GM18505 (cell line): ENCODE measurements around the gene ISG15.
"Not testable (repeated sequence)": the region's sequence is repeated elsewhere in the genome, so short reads cannot be mapped to it uniquely, and the experiment has no call there.

ENCODE experiments used
- ATAC-seq: cut with Tn5 transposase; IDR thresholded peaks from one replicate; pipeline ENCODE4 v1.9.1; 2021; ENCODE audit not compliant: unreplicated experiment
- POLR2A ChIP-seq: IDR thresholded peaks from 4 replicates; pipeline ENCODE4 v1.6.1; 2011; ENCODE audit warnings: borderline replicate concordance; ENCODE audit not compliant: insufficient read depth, insufficient read length; ENCODE audit errors: extremely low read depth

Gene ISG15

DNA sequence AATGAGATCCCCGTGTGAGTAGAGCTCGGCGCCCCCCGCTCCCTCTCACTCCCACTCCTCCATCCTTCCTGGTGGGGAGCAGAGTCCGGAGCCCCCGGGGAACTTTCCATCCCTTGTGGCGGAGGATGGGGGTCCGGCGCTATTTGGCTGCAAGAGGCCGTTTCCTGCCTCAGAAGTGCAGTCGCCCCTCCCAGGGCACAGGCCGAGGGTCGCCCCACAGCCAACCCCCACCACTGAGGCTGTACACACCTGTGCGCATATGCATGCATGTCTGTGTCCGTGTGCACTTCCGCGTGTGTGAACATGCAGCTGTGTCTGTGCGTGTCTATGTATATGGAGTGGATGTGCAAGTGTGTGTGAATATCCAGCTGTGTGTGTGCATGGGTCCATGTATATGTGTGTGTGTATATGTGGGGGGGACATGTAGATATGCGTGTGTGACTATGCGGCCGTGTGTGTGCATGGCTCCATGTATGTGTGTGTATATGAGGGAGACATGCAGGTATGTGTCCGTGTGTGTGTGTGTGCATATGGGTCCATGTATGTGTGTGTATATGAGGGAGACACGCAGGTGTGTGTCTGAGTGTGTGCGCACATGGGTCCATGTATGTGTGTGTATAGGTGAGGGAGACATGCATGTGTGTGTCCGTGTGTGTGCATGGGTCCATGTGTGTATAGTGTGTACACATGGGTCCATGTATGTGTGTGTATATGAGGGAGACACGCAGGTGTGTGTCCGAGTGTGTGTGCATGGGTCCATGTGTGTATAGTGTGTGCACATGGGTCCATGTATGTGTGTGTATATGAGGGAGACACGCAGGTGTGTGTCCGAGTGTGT lies 38.9 kb downstream of the ISG15 start:
- no peak for TF ChIP-seq POLR2A
- no peak for ATAC-seq

DNA sequence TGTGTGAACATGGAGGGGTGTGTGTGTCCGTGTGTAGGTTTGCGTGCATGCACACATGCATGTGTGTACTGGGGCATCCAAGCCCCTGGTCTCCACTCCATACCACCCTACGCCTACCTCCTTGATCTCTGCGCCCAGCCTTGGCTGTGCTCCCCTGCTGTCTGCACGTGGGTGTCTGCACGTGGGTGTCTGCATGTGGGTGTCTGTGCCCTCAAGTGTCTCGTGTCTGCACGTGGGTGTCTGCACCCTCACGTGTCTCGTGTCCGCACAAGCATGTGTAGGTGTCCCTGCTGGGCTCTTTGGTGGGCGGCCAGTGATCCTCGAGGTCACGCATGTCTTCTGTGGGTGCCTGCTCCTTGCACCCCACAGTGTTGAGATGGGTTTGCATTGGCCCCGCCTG lies 39.7 kb downstream of the ISG15 start:
- TF ChIP-seq POLR2A: no peak
- no peak for ATAC-seq

DNA sequence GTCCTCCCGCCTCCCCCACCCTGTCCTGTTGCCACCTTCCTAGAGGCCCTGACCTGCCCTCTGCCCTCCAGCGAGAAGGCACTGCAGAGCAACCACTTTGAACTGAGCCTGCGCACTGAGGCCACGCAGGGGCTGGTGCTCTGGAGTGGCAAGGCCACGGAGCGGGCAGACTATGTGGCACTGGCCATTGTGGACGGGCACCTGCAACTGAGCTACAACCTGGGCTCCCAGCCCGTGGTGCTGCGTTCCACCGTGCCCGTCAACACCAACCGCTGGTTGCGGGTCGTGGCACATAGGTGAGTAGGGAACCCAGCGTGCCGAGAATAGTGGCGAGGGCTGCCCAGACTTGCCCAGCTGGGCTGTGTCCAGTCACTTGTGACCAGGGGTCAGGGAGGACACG lies 40.4 kb downstream of the ISG15 start:
- TF ChIP-seq POLR2A: no peak
- ATAC-seq: no peak

DNA sequence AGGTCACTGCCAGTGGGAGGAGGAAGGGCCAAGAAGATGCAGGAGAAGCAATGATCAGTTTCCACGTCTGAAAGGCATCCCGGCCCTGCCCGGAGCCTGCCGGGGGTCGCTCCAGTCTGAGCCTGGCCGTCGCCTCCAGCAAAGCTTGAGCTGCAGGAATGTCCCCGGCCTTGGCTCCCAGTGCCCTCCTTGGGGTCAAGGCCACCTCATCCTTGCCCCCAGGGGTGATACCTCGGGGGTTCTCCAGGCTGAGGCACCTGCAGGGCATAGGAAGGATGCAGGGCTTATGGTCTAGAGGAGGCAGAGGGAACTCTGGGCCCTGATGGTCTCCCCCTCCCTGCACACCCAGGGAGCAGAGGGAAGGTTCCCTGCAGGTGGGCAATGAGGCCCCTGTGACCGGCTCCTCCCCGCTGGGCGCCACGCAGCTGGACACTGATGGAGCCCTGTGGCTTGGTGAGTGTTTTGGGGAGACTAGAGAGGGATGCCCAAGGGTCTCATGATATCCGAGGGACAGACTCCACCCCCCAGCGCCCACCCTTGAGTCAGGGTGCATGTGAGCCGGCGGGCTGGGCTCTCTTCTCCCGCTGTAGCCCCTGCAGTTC lies 40.9 kb downstream of the ISG15 start:
- ATAC-seq: no peak
- no peak for TF ChIP-seq POLR2A

DNA sequence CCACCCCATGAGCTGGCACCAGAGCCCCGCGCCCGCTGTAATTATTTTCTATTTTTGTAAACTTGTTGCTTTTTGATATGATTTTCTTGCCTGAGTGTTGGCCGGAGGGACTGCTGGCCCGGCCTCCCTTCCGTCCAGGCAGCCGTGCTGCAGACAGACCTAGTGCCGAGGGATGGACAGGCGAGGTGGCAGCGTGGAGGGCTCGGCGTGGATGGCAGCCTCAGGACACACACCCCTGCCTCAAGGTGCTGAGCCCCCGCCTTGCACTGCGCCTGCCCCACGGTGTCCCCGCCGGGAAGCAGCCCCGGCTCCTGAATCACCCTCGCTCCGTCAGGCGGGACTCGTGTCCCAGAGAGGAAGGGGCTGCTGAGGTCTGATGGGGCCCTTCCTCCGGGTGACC lies 41.7 kb downstream of the ISG15 start:
- TF ChIP-seq POLR2A: no peak

DNA sequence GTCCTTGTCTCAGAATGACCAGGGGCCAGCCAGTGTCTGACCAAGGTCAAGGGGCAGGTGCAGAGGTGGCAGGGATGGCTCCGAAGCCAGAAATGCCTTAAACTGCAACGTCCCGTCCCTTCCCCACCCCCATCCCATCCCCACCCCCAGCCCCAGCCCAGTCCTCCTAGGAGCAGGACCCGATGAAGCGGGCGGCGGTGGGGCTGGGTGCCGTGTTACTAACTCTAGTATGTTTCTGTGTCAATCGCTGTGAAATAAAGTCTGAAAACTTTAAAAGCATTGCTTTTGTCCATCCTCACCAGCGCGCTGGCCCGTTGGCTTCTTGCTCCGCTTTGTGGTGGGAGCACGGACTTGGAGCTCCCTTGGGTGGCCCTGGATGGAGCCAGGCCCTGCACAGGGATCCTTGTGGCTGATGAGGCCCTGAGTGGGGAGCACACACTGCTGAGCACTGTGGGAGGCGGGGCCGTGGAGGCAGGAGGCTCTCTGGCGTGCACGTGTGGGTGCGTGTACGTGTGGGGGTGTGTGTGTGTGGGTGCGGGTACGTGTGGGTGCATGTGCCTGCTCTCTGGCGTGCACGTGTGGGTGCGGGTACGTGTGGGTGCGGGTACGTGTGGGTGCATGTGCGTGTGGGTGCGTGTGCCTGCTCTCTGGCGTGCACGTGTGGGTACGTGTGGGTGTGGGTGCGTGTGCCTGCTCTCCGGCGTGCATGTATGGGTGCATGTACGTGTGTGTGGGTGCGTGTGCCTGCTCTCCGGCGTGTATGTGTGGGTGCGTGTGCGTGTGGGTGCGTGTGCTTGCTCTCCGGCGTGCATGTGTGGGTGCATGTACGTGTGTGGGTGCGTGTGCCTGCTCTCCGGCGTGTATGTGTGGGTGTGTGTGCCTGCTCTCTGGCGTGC lies 42.8 kb downstream of the ISG15 start:
- TF ChIP-seq POLR2A: no peak
- ATAC-seq: no peak

More for the DNA sequence above, 41.7 kb downstream of the ISG15 start:
- no peak for ATAC-seq

DNA sequence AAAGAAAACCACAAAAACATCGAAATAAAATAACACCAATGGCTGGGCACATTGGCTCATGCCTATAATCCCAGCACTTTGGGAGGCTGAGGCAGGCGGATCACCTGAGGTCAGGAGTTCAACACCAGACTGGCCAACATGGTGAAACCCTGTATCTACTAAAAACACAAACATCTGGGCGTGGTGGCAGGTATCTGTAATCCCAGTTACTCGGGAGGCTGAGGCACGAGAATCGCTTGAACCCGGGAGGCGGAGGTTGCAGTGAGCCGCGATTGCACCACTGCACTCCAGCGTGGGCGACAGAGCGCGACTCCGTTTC lies 44.4 kb downstream of the ISG15 start:
- ATAC-seq: not testable (repeated sequence)

DNA sequence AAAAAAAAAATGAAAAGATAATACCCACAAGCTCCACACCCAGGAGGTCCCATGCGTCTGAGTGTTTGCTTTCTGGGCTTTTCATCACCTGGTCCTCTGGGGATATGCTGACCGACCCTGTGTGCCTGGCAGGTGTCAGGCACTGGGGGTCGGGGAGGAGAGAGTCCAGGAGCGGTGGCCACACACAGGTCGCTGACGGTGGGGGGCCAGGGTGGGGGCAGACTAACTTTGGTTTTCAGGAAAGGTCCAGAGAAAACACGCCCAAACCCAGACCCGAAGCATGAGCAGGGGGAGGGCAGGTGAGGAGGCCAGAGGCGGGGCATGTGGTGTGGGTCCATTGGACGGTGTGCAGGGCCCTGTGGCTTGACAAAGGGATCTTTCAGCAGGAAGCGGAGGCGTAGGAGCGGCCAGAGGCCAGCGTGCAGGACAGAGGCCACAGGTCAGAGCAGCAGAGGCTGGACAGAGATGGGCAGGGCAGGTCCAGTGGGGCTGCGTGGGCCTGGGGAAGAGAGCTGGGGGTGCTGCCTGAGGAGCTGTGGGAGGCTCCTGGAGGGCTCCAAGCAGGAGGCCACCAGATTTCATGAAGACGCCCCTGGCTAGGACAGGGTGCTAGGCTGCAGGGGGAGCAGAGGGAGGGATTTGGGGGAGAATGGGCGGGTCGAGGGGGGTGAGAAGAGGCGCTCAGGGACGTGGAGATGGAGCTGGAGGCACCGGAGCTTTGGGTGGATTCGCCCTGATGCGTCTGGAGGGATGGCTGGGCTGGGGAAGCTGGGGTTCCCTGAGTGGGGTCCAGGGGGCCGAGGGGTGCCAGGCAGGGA lies 45.0 kb downstream of the ISG15 start:
- ATAC-seq: peak; percentile 1
- TF ChIP-seq POLR2A: no peak

DNA sequence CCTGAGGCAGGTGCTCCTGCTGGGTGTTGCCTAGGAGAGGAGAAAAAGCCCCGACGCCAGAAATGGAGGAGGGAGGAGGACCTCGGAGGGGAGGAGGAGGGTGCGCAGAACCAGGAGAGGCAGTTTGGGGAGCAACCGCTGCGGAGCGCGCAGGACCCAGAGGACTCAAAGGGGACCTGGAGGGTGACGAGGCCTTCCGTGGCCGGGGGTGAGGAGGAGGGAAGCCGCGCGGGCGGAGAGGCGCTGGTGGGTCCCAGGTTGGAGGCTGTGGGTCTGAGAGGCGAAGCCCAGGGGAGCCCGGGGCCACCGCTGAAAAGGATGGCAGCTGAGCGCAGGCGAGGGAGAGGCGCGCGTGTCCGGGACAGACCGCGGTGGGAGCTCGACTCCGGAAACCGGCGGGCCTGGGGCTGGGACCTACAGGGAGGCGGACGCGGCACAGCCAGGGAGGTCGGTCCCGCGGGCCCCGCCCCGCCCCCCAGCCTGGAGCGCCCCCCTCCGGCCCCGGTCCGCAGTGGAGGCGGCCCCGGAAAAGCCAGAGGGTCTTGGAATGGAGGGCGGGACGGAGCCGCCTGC lies 45.7 kb downstream of the ISG15 start:
- ATAC-seq: peak; percentile 34
- TF ChIP-seq POLR2A: no peak

DNA sequence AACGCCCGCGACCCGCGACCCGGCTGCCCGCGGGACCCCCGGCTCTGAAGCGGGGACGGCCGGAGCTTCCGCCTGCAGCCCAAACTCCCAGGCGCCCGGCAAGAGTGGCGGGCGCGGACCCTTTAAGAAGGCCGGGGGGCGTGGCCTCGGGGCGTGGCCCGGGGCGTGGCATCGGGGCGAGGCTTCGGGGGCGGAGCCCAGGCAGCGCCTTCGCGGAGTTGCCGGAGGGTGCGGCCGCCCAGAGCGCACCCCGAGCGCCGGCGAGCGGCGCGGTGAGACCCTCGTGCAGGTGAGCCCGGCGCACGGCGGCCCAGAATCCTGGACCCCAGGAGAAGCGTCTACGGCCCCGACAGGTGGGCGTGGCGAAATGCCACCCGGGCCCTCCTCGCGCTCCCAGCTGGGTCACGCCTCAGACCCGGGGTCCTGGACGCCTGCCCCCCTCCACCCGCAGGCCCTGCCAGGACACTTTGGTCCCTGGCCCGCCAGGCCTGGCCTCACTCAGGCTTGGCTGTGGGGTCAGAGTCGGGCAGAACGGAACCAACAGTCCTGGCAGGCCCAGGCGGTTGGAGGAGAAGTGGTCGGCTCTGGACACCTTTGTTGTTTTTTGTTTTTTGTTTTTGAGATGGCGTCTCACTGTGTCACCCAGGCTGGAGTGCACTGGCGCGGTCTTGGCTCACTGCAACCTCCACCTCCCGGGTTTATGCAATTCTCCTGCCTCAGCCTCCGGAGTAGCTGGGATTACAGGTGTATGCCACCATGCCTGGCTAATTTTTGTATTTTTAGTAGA lies 46.4 kb downstream of the ISG15 start:
- peak; percentile 40 for TF ChIP-seq POLR2A
- peak; percentile 51 for ATAC-seq

DNA sequence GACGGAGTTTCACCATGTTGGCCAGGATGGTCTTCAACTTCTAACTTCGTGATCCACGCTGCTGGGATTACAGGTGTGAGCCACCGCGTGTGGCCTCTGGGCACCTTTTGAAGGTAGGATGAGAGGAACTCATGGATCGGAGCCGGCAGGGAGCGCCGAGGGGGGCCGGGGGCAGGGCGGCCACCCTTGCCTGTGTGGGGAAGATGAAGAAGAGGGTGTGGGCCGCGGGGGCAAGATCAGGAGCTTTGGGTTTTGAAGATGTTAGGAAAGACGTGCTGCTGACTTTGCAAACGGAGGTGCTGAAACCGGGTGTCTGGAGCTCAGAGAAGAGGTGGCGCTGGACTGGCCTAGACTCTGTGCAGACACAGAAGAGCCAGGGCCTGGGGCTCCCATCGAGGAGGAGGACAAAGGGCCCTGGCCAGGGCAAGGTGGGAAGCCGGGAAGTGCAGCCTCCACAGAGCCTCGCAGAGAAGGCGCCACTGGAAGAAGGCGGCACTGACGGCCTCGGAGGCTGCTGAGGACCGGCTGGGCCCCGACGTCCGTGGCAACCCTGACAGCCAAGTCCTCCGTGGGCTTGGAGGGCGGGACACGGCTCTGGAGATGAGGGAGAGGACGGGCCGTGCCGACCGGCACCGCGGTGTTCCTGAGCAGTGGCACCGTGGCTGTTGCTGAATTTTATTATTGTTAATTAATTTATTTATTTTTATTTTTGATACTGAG lies 47.1 kb downstream of the ISG15 start:
- ATAC-seq: no peak
- no peak for TF ChIP-seq POLR2A
